Right lobe of liver (tissue), 6 donors: ENCODE data around the gene TULP1. TPM values are rescaled to one million over a fixed set of nuclear protein-coding genes. Genes with fewer than 3 reads are reported as not detected.

Source experiments
- ATAC-seq, 4 donors: fragments of 200-7000 bp; cut with Tn5 transposase; one replicate each; pipeline ENCODE4 v1.9.1; 2020; ENCODE audit warnings: mild to moderate bottlenecking in 4 of 4, moderate library complexity in 4 of 4
- DNase-seq, 3 donors: peaks; one replicate each; pipeline ENCODE4 v3.0.0-alpha.2; 2020
- H3K27ac ChIP-seq, 3 donors: fragments of 200-600 bp; one replicate each; pipeline ENCODE4 v1.8.0; 2022
- H3K27me3 ChIP-seq, 2 donors: fragments of 200-600 bp; one replicate each; pipeline ENCODE4 v1.8.0; 2022
- H3K36me3 ChIP-seq, 4 donors: fragments of 200-600 bp; sonication (generic) in 1 of 4; one replicate each; pipeline versions ENCODE4 v1.5.1 to v1.8.0; 2017 to 2022; ENCODE audit warnings: control low read depth in 1 of 4
- H3K4me1 ChIP-seq, 4 donors: fragments of 200-600 bp; sonication (generic) in 1 of 4; one replicate each; pipeline versions ENCODE4 v1.5.1 to v1.8.0; 2017 to 2022; ENCODE audit warnings: control low read depth in 1 of 4
- H3K4me3 ChIP-seq, 3 donors: fragments of 200-600 bp; one replicate each; pipeline ENCODE4 v1.8.0; 2022
- H3K9me3 ChIP-seq, 4 donors: fragments of 200-600 bp; sonication (generic) in 1 of 4; one replicate each; pipeline versions ENCODE4 v1.5.1 to v1.8.0; 2017 to 2022; ENCODE audit warnings: control low read depth in 1 of 4
- POLR2A ChIP-seq: fragments of 450-650 bp; IDR thresholded peaks from one replicate; pipeline ENCODE4 v1.6.1; 2017; ENCODE audit warnings: antibody characterized with exemption, mild to moderate bottlenecking
- WGBS: methylation state at CpG from one replicate; pipeline ENCODE4 v1.1.6; 2018; ENCODE audit warnings: low coverage, low lambda C conversion rate; ENCODE audit not compliant: insufficient coverage; ENCODE audit errors: missing lambda C conversion rate; 5-methylcytosine and 5-hydroxymethylcytosine counted together
- intact Hi-C, 2 donors: fragments of 100-400 bp; cut with DNase I; formaldehyde crosslinking; loops; one replicate each; pipeline versions ENCODE4 v1.11.2 to v1.14.1; 2022
- microRNA-seq, 2 donors: library from miRNA; unstranded; fragments of <30 nt; microRNA quantifications; one replicate each; pipeline ENCODE4, GENCODE V29; 2019 to 2020
- small RNA-seq, 2 experiments: library from RNA; depleted of rRNA; stranded (forward); fragments of <200 nt; gene quantifications; one replicate each; pipeline ENCODE3, GENCODE V24; 2016
- total RNA-seq, 6 experiments: library from RNA; depleted of rRNA in 2 of 6; stranded (reverse); fragments of >200 nt in 2 of 6; fragmentation: NEBNext Ultra II Directional in 3 of 6; extraction: Animal tissue kit (Norgen Biotek cat#: 25700) in 3 of 6; gene quantifications; one replicate each; pipeline versions ENCODE4 v1.1.0 to v1.2.4, GENCODE V29; 2016 to 2023
- TF ChIP-seq, protein P1 (sequence below), 4 donors: fragments of 200-600 bp in 3 of 4; fragments of 450-650 bp in 1 of 4; IDR thresholded peaks; one replicate each; pipeline versions ENCODE4 v1.5.1 to v1.8.0; 2016 to 2022; ENCODE audit warnings: antibody characterized with exemption in 4 of 4, mild to moderate bottlenecking in 2 of 4
- donor health status: DM: no; HTN: yes; CAD: no.
- donor health status: DM: no; HTN: no; CAD: no.
- donor health status: DM: no; HTN: no; CAD: no.
- donor health status: DM: no; HTN: yes; CAD: no.
- donor health status: DM: no; HTN: yes; CAD: no.

Gene TULP1
- total RNA-seq, 6 experiments from 2014 or later = not detected

DNA sequence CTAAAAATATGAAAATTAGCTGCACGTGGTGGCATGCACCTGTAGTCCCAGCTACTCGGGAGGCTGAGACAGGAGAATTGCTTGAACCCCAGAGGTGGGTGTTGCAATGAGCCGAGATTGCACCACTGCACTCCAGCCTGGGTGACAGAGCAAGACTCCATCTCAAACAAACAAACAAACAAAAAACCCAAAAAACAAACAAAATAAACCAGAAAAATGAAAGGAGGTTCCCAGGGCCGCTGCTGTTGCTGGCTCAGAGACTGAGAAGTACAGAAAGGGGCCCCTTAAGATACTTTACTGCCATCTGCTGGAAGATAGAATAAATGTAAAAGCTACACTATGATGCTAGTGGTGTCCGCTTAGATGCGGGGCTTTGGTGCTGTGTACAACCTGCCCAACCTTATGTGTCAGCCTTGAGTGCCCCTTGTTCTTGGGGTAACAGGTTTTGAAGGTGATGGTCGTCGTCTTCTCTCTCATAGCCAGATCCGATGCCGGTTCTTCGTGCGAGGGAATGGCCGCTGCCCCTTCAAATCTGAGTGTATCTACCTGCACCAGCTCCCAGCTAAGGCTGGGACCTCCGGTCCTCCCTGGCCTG is 63.3 kb downstream of the TULP1 start:
- Histone ChIP-seq H3K36me3 (no peaks in the 10 kb centered on the region), H3K4me1 (peaks cover 0 to 20% (median 0%) of the 10 kb centered on the region in 4 donors), H3K4me3 (no peak overlapping the region), H3K9me3 (no peaks in the 10 kb centered on the region), H3K27me3 (no peaks in the 10 kb centered on the region), H3K27ac (no peak overlapping the region)
- intact Hi-C loops = loop anchor here in 1 of 2 donors (5.0 kb wide), 1 partner anchor 107 kb away; the partner anchor contains the start of gene PPARD
- TF ChIP-seq, protein P1, sequence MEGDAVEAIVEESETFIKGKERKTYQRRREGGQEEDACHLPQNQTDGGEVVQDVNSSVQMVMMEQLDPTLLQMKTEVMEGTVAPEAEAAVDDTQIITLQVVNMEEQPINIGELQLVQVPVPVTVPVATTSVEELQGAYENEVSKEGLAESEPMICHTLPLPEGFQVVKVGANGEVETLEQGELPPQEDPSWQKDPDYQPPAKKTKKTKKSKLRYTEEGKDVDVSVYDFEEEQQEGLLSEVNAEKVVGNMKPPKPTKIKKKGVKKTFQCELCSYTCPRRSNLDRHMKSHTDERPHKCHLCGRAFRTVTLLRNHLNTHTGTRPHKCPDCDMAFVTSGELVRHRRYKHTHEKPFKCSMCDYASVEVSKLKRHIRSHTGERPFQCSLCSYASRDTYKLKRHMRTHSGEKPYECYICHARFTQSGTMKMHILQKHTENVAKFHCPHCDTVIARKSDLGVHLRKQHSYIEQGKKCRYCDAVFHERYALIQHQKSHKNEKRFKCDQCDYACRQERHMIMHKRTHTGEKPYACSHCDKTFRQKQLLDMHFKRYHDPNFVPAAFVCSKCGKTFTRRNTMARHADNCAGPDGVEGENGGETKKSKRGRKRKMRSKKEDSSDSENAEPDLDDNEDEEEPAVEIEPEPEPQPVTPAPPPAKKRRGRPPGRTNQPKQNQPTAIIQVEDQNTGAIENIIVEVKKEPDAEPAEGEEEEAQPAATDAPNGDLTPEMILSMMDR (IDR thresholded peaks at IDR 0.05) = peak; percentile 67 to 85 (median 74)
- TF ChIP-seq POLR2A = no peak
- peak; percentile 74 to 77 (median 76) for ATAC-seq
- no peak for DNase-seq
- 7% methylated on average over 5 of the region's 14 CpGs for WGBS

DNA sequence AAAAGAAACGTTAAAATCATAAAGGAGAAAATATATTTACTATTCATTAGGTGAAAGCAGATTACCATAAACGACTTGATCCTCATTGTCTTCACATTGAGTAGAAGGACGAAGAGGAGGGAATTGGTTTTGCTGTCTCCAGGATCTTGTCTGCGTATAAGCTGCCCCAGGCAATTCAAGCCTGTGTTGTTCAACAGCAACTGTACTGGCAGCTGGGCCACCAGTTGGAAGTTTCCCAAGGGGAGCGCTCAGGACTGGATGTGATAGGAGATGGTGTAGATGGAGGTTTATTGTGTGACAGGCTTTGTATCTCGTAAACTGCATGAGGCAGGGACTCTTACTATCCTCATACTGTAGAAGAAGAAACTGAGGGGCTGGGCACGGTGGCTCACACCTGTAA is 64.5 kb downstream of the TULP1 start:
- Histone ChIP-seq H3K27me3 (no peaks in the 10 kb centered on the region), H3K27ac (no peak overlapping the region), H3K4me1 (peaks cover 0 to 9% (median 0%) of the 10 kb centered on the region in 4 donors), H3K36me3 (no peaks in the 10 kb centered on the region), H3K4me3 (no peak overlapping the region), H3K9me3 (no peaks in the 10 kb centered on the region)
- WGBS = 63% methylated on average over 7 of the region's 7 CpGs
- intact Hi-C loops = loop anchor here in 1 of 2 donors (5.0 kb wide), 1 partner anchor 106 kb away; the partner anchor contains the start of gene PPARD
- TF ChIP-seq POLR2A = no peak
- TF ChIP-seq, protein P1 (IDR thresholded peaks at IDR 0.05) = no peak
- DNase-seq (no peak), ATAC-seq (no peak)

Small RNAs within 50 kb of the gene (microRNA-seq; reads per million reads assigned to microRNA genes)
- gene MIR7111 = 0 to 0.87 reads per million in 2 donors

Small RNAs within 50 kb of the gene (small RNA-seq; reads per million reads assigned to genes)
- gene MIR7111 = 0 reads per million in 2 experiments

Other genes starting within 250 kb of the TULP1 start
- 1 to 10 TPM; 1.1 to 3.6 (median 1.5) TPM for gene DEF6, start 215.1 kb downstream of the TULP1 start, total RNA-seq
- 10 to 100 TPM in 1 of 6 experiments, 1 to 10 TPM in 5; 5.2 to 18.8 (median 5.9) TPM for gene PPARD, start 170.3 kb downstream of the TULP1 start, total RNA-seq
- 1 to 10 TPM in 3 of 6 experiments, under 1 TPM in 3; 0.44 to 1.7 (median 0.95) TPM for gene FANCE, start 60.6 kb downstream of the TULP1 start, total RNA-seq
- 100 to 1,000 TPM; 366 to 446 (median 412) TPM for gene RPL10A, start 44.5 kb downstream of the TULP1 start, total RNA-seq
- 1 to 10 TPM; 5.2 to 8.5 (median 6.9) TPM for gene TEAD3, start 15.8 kb downstream of the TULP1 start, total RNA-seq
- gene FKBP5, start 176.0 kb upstream of the TULP1 start, total RNA-seq = 100 to 1,000 TPM in 5 of 6 experiments, 10 to 100 TPM in 1; 36.1 to 387 (median 111) TPM
- gene ARMC12, start 224.1 kb upstream of the TULP1 start, total RNA-seq = 1 to 10 TPM in 3 of 6 experiments, under 1 TPM in 3; 0.22 to 4.4 (median 0.92) TPM